ENCODE results near the gene CAPNS2.
"Not testable (repeated sequence)": the region's sequence is repeated elsewhere in the genome, so short reads cannot be mapped to it uniquely, and the experiment has no call there.

Gene CAPNS2

GRCh38 chr16:55569025-55569424, 2.5 kb downstream of the CAPNS2 start:
- no peak for DNase-seq

DNA sequence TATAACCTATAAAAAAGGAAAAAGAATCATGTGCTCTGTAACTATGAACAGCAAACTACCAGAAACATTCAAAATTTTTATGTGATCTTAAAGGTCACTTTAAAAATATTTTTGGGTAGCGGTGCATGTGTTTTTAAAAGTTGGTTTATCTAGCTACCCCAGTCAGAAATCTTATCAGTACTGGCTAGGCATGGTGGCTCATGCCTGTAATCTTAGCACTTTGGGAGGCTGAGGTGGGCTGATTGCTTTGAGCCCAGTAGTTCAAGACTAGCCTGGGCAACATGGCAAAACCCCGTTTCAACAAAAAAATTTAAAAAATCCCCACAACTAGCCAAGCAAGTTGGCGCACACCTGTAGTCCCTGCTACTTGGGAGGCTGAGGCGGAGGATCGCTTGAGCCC, 3.7 kb downstream of the CAPNS2 start:
- DNase-seq: no peak

DNA sequence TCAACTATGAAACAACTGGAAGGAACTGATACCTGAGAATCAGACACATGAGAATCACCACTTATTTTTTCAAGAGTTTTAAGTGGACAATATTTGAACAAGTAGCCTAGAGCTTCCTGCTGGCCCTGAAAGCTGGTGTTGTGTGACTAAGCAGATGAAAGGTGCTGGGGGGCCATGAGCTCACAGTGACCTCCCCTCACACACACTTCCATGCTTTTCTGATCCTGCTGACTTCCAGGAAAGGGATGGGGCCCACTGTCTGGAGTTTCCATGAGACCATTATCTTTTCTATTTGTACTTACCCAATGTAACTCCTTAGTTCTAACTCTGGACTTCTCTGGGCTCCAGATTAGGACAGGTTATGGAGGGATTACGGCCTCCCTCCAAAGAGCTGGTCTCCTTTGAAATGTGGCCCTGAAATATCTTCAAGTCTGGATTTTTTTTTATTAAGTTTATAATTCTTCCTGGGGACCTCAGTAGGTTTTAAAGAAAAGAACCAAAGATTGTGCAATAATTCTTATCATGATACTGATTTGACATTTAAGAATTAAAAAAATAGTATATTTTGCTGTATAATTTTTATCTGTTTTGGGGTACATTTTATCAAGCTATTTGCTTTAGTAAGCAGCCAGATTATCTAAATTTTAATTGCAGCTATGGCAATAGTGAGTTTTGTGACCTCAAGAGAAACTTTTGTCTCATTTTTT, 4.9 kb downstream of the CAPNS2 start:
- no peak for DNase-seq

GRCh38 chr16:55572439-55572838, 6.0 kb downstream of the CAPNS2 start:
- DNase-seq: no peak

DNA sequence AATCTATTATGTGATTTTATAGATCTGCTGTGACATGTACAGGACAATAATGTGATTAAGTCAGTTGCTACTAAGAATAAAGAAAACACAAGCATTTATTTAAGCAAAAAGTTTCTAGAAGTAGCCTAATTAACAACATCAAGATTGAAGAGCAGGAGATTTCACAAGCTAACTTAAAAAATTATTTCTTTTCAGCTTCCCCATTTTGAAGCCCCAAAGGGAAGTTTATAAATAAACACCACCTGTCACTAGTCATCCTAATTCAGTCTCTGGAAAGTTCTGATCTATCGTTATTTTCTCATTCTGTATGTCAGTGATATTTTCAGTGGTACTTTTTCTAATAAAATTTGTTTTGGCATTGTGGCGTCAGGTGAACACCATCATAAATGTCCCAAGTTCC, 8.3 kb downstream of the CAPNS2 start:
- DNase-seq: no peak

- DNase-seq: no peak
These were observed 9.0 kb downstream of the CAPNS2 start for GRCh38 chr16:55575496-55575895.

GRCh38 chr16:55576384-55576783, 9.9 kb downstream of the CAPNS2 start:
- DNase-seq: no peak

- no peak for DNase-seq
These were observed 11.4 kb downstream of the CAPNS2 start for GRCh38 chr16:55577887-55578286.

DNA sequence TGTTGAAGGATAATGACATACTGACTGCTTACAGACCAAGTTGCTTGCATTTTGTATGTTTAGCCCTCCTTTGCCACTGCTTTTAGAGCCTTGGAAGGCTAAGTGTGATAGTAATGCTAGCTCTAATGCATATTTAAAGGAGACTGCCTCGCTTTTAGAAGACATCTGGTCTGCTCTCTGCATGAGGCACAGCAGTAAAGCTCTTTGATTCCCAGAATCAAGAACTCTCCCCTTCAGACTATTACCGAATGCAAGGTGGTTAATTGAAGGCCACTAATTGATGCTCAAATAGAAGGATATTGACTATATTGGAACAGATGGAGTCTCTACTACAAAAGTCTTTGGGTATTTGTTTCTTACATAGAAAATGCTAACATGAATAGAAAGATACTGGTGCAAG, 19.1 kb downstream of the CAPNS2 start:
- no peak for DNase-seq

DNA sequence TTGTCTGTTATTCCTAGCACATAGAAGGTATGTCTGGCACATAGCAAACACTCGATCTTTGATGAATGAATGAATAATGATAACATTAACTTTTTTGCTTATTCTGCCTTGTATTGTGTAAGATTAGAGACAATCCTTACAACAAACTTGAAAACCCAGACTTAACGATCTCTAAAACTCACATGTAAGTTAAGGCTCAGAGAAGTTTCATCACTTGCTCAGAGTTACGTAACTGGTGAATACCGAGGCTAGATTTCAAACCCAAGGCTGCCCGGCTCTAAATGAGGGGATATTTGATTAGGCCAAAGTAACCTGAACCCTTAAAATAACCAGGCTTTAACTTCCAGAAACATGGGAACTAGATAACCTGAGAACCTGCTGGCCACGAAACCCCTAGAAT, 22.3 kb downstream of the CAPNS2 start:
- no peak for DNase-seq

DNA sequence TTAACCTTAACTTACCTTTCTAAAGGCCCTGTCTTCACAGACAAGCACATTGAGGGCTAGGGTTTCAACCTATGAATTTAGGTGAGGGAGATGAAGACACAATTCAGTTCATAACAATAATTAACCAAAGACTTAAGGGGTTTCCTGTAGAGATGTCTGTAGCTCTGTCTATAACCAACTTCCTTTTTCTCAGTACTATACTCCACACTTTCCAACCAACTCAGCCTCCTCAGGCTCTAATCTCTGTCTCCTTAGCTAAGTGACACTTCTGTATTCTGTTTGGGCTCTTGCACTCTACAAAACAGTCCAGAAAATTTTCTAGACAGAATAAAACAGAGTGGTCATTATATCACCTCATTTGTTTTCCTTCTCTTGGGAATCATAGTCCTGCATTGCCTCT, 25.8 kb downstream of the CAPNS2 start:
- DNase-seq: no peak

- no peak for DNase-seq
These were observed 31.4 kb downstream of the CAPNS2 start for GRCh38 chr16:55597928-55598327.

- no peak for DNase-seq
These were observed 39.4 kb downstream of the CAPNS2 start for GRCh38 chr16:55605754-55606336.

DNA sequence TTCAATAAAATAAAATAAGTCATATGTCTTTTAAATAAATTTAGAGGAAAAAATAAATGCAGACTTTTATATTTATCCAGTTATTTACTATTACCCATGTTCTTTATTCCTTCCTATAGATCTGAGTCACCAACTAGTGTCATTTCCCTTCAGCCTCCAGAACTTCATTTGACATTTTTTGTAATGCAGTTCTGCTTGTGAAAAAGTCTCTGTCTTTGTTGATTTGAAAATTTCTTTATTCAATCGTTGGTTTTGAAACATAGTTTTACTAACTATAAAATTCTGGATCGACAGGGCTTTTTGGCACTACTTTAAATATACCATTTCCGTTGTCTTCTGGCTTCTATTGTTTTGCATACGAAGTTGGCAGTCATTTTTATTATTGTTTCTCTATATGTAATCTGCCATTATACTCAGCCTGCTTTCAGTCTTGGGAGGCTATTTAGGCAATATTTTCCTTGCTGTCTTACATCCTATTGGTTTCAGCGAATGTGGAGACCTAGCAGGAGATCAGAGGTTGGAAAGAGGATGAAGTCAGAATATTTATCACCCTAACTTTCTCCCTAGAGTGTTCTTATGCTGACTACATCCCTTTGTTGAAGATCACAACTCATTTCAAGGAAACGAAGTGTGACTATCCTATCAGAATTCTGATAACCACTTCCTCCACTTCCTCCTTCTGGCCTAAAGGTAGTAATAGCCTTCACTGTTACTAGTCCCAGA, 47.3 kb downstream of the CAPNS2 start:
- DNase-seq: no peak

DNA sequence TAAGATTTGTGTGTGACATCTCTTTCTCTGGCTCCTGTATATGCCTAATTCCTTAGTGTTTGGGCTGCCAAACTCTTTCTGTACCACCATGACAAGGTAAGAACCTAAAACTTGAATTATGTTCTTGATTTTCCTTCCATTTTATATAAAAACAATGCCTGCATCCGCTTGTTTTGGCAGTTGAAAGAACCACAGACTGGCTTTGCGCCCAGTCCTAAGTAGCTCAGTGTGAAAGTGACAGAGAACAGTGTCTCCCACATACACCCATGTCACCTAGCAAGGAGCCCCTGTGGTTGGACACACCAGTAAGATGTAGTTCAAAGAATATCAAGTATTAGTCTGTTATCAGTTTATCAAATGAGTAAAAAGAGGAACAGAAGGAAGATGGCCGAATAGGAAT, 48.6 kb downstream of the CAPNS2 start:
- no peak for DNase-seq

- DNase-seq: not testable (repeated sequence)
These were observed 49.2 kb downstream of the CAPNS2 start for GRCh38 chr16:55615670-55616069.
